Tibial artery (tissue), 4 donors: ENCODE measurements around the gene FAM217A.

Source experiments
- DNase-seq, 2 donors: peaks; one replicate each; pipeline ENCODE4 v3.0.0-alpha.2; 2019
- H3K27ac ChIP-seq, 2 donors: fragments of 200-600 bp; sonication (generic) in 1 of 2; 1 replicate in 1 of 2; 2 replicates in 1 of 2; pipeline ENCODE4 v1.5.1; 2018 to 2019; ENCODE audit warnings: mild to moderate bottlenecking in 1 of 2
- H3K27me3 ChIP-seq, 2 donors: fragments of 200-600 bp; sonication (generic) in 1 of 2; one replicate each; pipeline versions ENCODE4 v1.5.1 to v1.6.0; 2016 to 2019
- H3K36me3 ChIP-seq, 3 donors: fragments of 200-600 bp; sonication (generic) in 2 of 3; one replicate each; pipeline ENCODE4 v1.5.1; 2016 to 2019; ENCODE audit warnings: mild to moderate bottlenecking in 2 of 3
- H3K4me1 ChIP-seq, 4 donors: fragments of 200-600 bp; sonication (generic) in 2 of 4; 1 replicate in 3 of 4; 2 replicates in 1 of 4; pipeline ENCODE4 v1.5.1; 2016 to 2019
- H3K4me3 ChIP-seq, 2 donors: fragments of 200-600 bp; sonication (generic) in 1 of 2; 1 replicate in 1 of 2; 2 replicates in 1 of 2; pipeline ENCODE4 v1.5.1; 2018 to 2019; ENCODE audit warnings: mild to moderate bottlenecking in 2 of 2
- H3K9me3 ChIP-seq, 3 donors: fragments of 200-600 bp; sonication (generic) in 1 of 3; one replicate each; pipeline ENCODE4 v1.5.1; 2016 to 2019
- intact Hi-C: fragments of 100-400 bp; cut with DNase I; formaldehyde crosslinking; loops from one replicate; pipeline ENCODE4 v1.15.0; 2023; ENCODE audit warnings: low total_unique reads
- TF ChIP-seq, protein P1 (sequence below), 2 experiments: fragments of 200-600 bp in 1 of 2; fragments of 450-650 bp in 1 of 2; IDR thresholded peaks; one replicate each; pipeline ENCODE4 v1.5.1; 2017 to 2019; ENCODE audit warnings: antibody characterized with exemption in 2 of 2, mild to moderate bottlenecking in 1 of 2, moderate library complexity in 1 of 2

FAM217A gene

DNA sequence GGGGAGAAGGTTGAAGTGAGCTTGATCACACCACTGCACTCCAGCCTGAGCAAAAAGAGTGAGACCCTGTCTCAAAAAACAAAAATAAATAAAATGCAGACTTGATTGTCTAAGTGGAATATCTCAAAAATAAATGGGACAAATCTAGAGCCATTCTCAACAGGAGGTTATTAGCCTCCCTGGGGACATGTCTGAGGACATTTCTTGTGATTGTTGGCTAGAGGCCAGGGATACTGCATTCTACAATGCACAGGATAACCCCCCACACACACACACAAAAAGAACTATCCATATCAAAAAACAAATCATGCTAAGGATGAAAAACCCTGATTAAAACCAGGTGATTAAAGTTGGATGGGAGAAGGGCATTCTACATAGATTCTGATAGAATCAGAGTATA lies 37.5 kb downstream of the FAM217A start:
- DNase-seq = no peak
- intact Hi-C loops = no loop called here
- TF ChIP-seq, protein P1, sequence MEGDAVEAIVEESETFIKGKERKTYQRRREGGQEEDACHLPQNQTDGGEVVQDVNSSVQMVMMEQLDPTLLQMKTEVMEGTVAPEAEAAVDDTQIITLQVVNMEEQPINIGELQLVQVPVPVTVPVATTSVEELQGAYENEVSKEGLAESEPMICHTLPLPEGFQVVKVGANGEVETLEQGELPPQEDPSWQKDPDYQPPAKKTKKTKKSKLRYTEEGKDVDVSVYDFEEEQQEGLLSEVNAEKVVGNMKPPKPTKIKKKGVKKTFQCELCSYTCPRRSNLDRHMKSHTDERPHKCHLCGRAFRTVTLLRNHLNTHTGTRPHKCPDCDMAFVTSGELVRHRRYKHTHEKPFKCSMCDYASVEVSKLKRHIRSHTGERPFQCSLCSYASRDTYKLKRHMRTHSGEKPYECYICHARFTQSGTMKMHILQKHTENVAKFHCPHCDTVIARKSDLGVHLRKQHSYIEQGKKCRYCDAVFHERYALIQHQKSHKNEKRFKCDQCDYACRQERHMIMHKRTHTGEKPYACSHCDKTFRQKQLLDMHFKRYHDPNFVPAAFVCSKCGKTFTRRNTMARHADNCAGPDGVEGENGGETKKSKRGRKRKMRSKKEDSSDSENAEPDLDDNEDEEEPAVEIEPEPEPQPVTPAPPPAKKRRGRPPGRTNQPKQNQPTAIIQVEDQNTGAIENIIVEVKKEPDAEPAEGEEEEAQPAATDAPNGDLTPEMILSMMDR (IDR thresholded peaks at IDR 0.05) = no peak
- H3K9me3 ChIP-seq = no peaks in the 10 kb centered on the region
- peaks cover 67 to 91% (median 85%) of the 10 kb centered on the region in 3 donors for H3K36me3 ChIP-seq
- no peak overlapping the region for H3K4me3 ChIP-seq
- H3K27ac ChIP-seq = no peak overlapping the region
- no peaks in the 10 kb centered on the region for H3K27me3 ChIP-seq
- peaks cover 0 to 11% (median 2%) of the 10 kb centered on the region in 4 donors for H3K4me1 ChIP-seq

DNA sequence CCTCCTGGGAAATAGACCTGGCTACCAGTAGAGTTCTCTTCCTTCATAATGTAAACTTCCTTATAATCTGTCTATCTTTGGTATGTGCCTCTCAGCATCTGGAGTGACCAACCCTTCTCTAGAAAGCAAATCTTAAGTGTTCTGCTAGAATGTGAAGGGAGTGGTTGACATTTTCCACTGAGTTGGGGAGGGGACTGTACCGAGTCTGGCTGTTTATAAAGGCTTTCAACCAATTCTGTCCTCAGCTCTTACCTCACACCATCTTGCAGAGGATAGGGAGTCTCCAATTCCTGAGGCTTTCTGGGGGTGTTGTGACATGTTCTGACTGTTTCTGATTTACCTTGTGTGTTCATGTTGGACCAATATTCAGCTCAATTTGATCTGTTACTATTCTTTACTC lies 39.6 kb downstream of the FAM217A start:
- Histone ChIP-seq H3K4me1 (peaks cover 0 to 17% (median 3%) of the 10 kb centered on the region in 4 donors), H3K36me3 (peaks cover 53 to 70% (median 69%) of the 10 kb centered on the region in 3 donors), H3K9me3 (no peaks in the 10 kb centered on the region), H3K27ac (no peak overlapping the region), H3K27me3 (no peaks in the 10 kb centered on the region), H3K4me3 (no peak overlapping the region)
- DNase-seq = no peak
- TF ChIP-seq, protein P1 (IDR thresholded peaks at IDR 0.05) = no peak
- intact Hi-C loops = no loop called here

DNA sequence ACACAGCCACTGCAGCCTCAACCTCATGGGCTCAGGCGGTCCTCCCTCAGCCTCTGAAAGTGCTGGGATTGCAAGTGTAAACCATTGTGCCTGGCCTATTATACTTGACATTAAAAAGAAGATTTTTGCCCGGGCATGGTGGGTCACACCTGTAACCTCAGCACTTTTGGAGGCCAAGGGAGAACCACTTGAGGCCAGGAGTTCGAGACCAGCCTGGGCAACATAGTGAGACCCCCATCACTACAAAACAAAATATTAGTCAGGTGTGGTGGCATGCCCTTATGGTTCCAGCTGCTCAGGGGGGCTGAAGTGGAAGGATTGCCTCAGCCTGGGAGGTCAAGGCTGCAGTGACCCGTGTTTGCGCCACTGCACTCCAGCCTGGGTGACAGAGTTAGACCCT lies 42.4 kb downstream of the FAM217A start:
- intact Hi-C loops = no loop called here
- DNase-seq = no peak
- no peaks in the 10 kb centered on the region for H3K27me3 ChIP-seq
- H3K27ac ChIP-seq = no peak overlapping the region
- peaks cover 25 to 55% (median 43%) of the 10 kb centered on the region in 3 donors for H3K36me3 ChIP-seq
- peaks cover 0 to 34% (median 6%) of the 10 kb centered on the region in 4 donors for H3K4me1 ChIP-seq
- TF ChIP-seq, protein P1 (IDR thresholded peaks at IDR 0.05) = no peak
- H3K4me3 ChIP-seq = no peak overlapping the region
- no peaks in the 10 kb centered on the region for H3K9me3 ChIP-seq

DNA sequence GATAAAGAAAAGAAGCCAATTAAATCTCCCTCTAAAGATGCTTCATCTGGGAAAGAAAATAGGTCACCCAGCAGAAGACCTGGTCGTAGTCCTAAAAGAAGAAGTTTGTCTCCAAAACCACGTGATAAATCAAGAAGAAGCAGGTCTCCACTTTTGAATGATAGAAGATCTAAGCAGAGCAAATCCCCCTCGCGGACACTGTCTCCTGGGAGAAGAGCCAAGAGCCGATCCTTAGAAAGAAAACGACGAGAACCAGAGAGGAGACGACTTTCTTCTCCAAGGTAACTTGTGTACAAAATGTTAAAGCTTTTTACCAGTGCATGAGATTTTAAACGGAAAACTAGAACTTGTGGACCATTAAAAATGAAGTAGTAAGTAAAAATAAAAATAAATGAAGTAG lies 46.5 kb downstream of the FAM217A start:
- TF ChIP-seq, protein P1 (IDR thresholded peaks at IDR 0.05) = no peak
- H3K9me3 ChIP-seq = no peaks in the 10 kb centered on the region
- H3K4me1 ChIP-seq = peaks cover 0 to 58% (median 13%) of the 10 kb centered on the region in 4 donors
- H3K27ac ChIP-seq = no peak overlapping the region
- peaks cover 0 to 15% (median 3%) of the 10 kb centered on the region in 3 donors for H3K36me3 ChIP-seq
- intact Hi-C loops = no loop called here
- no peak overlapping the region for H3K4me3 ChIP-seq
- no peak for DNase-seq
- no peaks in the 10 kb centered on the region for H3K27me3 ChIP-seq

DNA sequence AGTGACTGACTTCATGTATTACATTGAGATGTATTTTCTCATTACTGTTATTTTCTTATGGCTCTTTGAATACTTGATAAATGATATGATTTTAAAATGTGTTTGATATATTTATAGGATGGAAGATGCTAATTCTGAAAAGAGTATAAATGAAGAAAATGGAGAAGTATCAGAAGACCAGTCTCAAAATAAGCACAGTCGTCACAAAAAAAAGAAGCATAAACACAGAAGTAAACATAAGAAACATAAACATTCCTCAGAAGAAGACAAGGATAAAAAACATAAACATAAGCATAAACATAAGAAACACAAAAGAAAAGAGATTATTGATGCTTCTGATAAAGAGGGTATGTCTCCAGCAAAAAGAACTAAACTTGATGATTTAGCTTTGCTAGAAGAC lies 47.5 kb downstream of the FAM217A start:
- no peaks in the 10 kb centered on the region for H3K27me3 ChIP-seq
- no peak overlapping the region for H3K4me3 ChIP-seq
- no peak for DNase-seq
- no peak overlapping the region for H3K27ac ChIP-seq
- H3K4me1 ChIP-seq = peaks cover 0 to 67% (median 18%) of the 10 kb centered on the region in 4 donors
- intact Hi-C loops = no loop called here
- TF ChIP-seq, protein P1 (IDR thresholded peaks at IDR 0.05) = no peak
- no peaks in the 10 kb centered on the region for H3K9me3 ChIP-seq
- peaks cover 0 to 13% (median 0%) of the 10 kb centered on the region in 3 donors for H3K36me3 ChIP-seq

DNA sequence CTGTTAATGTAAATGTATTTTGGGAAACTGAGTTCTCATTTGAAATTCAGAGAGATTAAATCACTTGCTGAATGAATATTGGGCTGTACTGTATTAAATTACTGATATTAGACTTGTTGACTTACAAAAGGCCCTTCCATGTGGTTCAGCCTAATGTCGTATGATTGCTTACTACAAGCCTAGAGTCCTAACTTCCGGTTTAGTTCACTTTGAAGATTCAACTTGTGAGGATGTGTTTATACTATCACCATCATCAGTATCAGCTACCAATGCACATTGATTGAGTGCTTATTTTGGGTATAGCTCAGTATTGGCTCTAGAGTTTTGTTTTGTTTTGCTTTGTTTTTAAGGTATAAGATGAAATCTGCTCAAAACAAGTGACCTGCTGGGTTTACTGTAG lies 48.3 kb downstream of the FAM217A start:
- TF ChIP-seq, protein P1 (IDR thresholded peaks at IDR 0.05) = no peak
- no peaks in the 10 kb centered on the region for H3K27me3 ChIP-seq
- no peak overlapping the region for H3K27ac ChIP-seq
- H3K4me3 ChIP-seq = no peak overlapping the region
- H3K9me3 ChIP-seq = no peaks in the 10 kb centered on the region
- peaks cover 0 to 67% (median 21%) of the 10 kb centered on the region in 4 donors for H3K4me1 ChIP-seq
- intact Hi-C loops = no loop called here
- peaks cover 0 to 13% (median 0%) of the 10 kb centered on the region in 3 donors for H3K36me3 ChIP-seq
- no peak for DNase-seq
